NCI-H524 (cell line): ENCODE data around the gene HERC3.

ENCODE experiments used
- DNase-seq, 2 experiments: peaks; one replicate each; lab custom pipeline; 2025; lab: John Stamatoyannopoulos, UW

The HERC3 gene

GRCh38 chr4:88720451-88721428 lies 128.5 kb downstream of the HERC3 start:
- peak in 1 of 2 experiments; percentile 15 for DNase-seq

- no peak for DNase-seq
Measured at GRCh38 chr4:88722276-88722780, 130.0 kb downstream of the HERC3 start.

- no peak for DNase-seq
Measured at GRCh38 chr4:88722828-88723227, 130.5 kb downstream of the HERC3 start.

GRCh38 chr4:88724406-88724805 lies 132.1 kb downstream of the HERC3 start:
- no peak for DNase-seq

GRCh38 chr4:88725143-88725542 lies 132.9 kb downstream of the HERC3 start:
- no peak for DNase-seq

GRCh38 chr4:88725986-88726385 lies 133.7 kb downstream of the HERC3 start:
- no peak for DNase-seq

GRCh38 chr4:88728146-88728545 lies 135.9 kb downstream of the HERC3 start:
- no peak for DNase-seq

GRCh38 chr4:88729146-88729760 lies 137.0 kb downstream of the HERC3 start:
- DNase-seq, result peak in 1 of 2 experiments; percentile 2

GRCh38 chr4:88730811-88731210 lies 138.5 kb downstream of the HERC3 start:
- DNase-seq, result no peak

- no peak for DNase-seq
Measured at GRCh38 chr4:88731381-88731780, 139.1 kb downstream of the HERC3 start.

GRCh38 chr4:88732714-88733368 lies 140.6 kb downstream of the HERC3 start:
- no peak for DNase-seq

GRCh38 chr4:88734403-88734949 lies 142.2 kb downstream of the HERC3 start:
- DNase-seq, result no peak

- no peak for DNase-seq
Measured at GRCh38 chr4:88735564-88735963, 143.3 kb downstream of the HERC3 start.

- DNase-seq, result no peak
Measured at GRCh38 chr4:88736264-88736663, 144.0 kb downstream of the HERC3 start.

GRCh38 chr4:88737307-88737941 lies 145.1 kb downstream of the HERC3 start:
- peak; percentile 12 to 53 for DNase-seq

- peak; percentile 49 to 66 for DNase-seq
Measured at GRCh38 chr4:88738180-88738579, 145.9 kb downstream of the HERC3 start.

GRCh38 chr4:88742561-88742960 lies 150.3 kb downstream of the HERC3 start:
- no peak for DNase-seq

- DNase-seq, result no peak
Measured at GRCh38 chr4:88743696-88744095, 151.4 kb downstream of the HERC3 start.

GRCh38 chr4:88744609-88745008 lies 152.3 kb downstream of the HERC3 start:
- DNase-seq, result no peak

- no peak for DNase-seq
Measured at GRCh38 chr4:88745175-88745574, 152.9 kb downstream of the HERC3 start.

- no peak for DNase-seq
Measured at GRCh38 chr4:88745581-88746163, 153.4 kb downstream of the HERC3 start.
